ENCODE data around the gene THSD4. TPM values are rescaled to one million over a fixed set of nuclear protein-coding genes. Genes with fewer than 3 reads are reported as not detected.

Gene THSD4
- total and polyA plus RNA-seq, 8 donors, result 15.7 to 43.3 (median 19.1) TPM

- Histone ChIP-seq H3K36me3 (no peaks in the 10 kb centered on the region), H3K4me1 (no peaks in the 10 kb centered on the region), H3K4me3 (no peak overlapping the region), H3K27ac (no peak overlapping the region), H3K27me3 (no peaks in the 10 kb centered on the region), H3K9me3 (peaks cover 0 to 6% of the 10 kb centered on the region in 2 donors)
- TF ChIP-seq CTCF (IDR thresholded peaks at IDR 0.05), result peak; percentile 51
- intact Hi-C loops (cut with DNase I), result no loop called here
- DNase-seq, result no peak
- ATAC-seq, result peak; percentile 84
Measured at GRCh38 chr15:71532994-71533393, 417.7 kb downstream of the THSD4 start.

GRCh38 chr15:71538181-71538580, 422.9 kb downstream of the THSD4 start:
- no peaks in the 10 kb centered on the region for H3K36me3 ChIP-seq
- H3K4me3 ChIP-seq, result no peak overlapping the region
- ATAC-seq (no peak), DNase-seq (no peak)
- intact Hi-C loops (cut with DNase I), result no loop called here
- H3K27me3 ChIP-seq, result no peaks in the 10 kb centered on the region
- no peaks in the 10 kb centered on the region for H3K4me1 ChIP-seq
- TF ChIP-seq CTCF (IDR thresholded peaks at IDR 0.05), result no peak
- H3K27ac ChIP-seq, result no peak overlapping the region
- peaks cover 0 to 2% of the 10 kb centered on the region in 2 donors for H3K9me3 ChIP-seq

- DNase-seq (peak in 1 of 4 donors; percentile 26), ATAC-seq (no peak)
- Histone ChIP-seq H3K27me3 (no peaks in the 10 kb centered on the region), H3K36me3 (no peaks in the 10 kb centered on the region), H3K9me3 (no peaks in the 10 kb centered on the region), H3K27ac (no peak overlapping the region), H3K4me3 (no peak overlapping the region), H3K4me1 (no peaks in the 10 kb centered on the region)
- intact Hi-C loops (cut with DNase I), result no loop called here
- TF ChIP-seq CTCF (IDR thresholded peaks at IDR 0.05), result no peak
Measured at GRCh38 chr15:71541746-71542145, 426.5 kb downstream of the THSD4 start.

- Histone ChIP-seq H3K9me3 (no peaks in the 10 kb centered on the region), H3K36me3 (no peaks in the 10 kb centered on the region), H3K4me1 (no peaks in the 10 kb centered on the region), H3K27me3 (no peaks in the 10 kb centered on the region), H3K4me3 (no peak overlapping the region), H3K27ac (no peak overlapping the region)
- TF ChIP-seq CTCF (IDR thresholded peaks at IDR 0.05), result no peak
- no peak for DNase-seq
- ATAC-seq, result no peak
- intact Hi-C loops (cut with DNase I), result no loop called here
Measured at GRCh38 chr15:71542836-71543235, 427.6 kb downstream of the THSD4 start.

- DNase-seq, result no peak
- no peaks in the 10 kb centered on the region for H3K9me3 ChIP-seq
- no peaks in the 10 kb centered on the region for H3K27me3 ChIP-seq
- TF ChIP-seq CTCF (IDR thresholded peaks at IDR 0.05), result no peak
- ATAC-seq, result no peak
- no peaks in the 10 kb centered on the region for H3K36me3 ChIP-seq
- H3K4me1 ChIP-seq, result no peaks in the 10 kb centered on the region
- no peak overlapping the region for H3K4me3 ChIP-seq
- H3K27ac ChIP-seq, result no peak overlapping the region
- intact Hi-C loops (cut with DNase I), result no loop called here
Measured at GRCh38 chr15:71543413-71543812, 428.1 kb downstream of the THSD4 start.
